GM19467 (cell line): ENCODE data around the gene CDT1.

Source experiments
- ATAC-seq: cut with Tn5 transposase; IDR thresholded peaks from one replicate; pipeline ENCODE4 v1.9.1; 2021; ENCODE audit warnings: mild to moderate bottlenecking, moderate library complexity; ENCODE audit not compliant: unreplicated experiment

Gene CDT1

DNA sequence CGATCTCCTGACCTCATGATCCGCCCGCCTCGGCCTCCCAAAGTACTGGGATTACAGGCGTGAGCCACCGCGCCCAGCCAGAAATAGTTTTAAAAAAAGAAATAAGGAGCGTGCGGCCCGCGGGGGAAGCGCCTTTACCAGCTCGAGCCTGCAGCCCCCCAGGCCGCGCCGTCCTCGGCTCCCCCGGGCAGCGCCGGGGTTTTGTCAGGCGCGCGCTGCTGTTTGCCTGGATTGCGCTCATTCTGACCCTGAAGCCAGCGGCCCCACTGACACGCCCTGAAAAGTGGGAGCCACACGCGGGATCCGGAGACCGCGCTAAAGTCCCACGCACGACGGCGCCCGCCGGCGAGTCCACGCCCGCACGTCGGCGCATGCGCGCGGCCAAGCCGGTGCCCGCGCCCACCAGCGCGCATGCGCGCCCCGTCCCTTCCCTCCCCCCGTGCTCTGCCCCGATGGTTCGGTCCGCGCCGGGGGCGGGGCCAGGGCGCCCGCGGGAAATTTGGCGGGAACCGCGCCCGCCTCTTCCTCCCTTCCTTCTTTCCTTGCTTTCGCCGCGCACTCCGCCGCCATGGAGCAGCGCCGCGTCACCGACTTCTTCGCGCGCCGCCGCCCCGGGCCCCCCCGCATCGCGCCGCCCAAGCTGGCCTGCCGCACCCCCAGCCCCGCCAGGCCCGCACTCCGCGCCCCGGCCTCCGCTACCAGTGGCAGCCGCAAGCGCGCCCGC lies at the start of gene CDT1:
Gene CDT1 (plus strand): TSS at position 526 of the 724 bp plus-strand sequence. CDS start 43 bp downstream, at position 569.
- ATAC-seq, result no peak

GRCh38 chr16:88754109-88754911 lies 49.3 kb upstream of the CDT1 start:
- no peak for ATAC-seq

DNA sequence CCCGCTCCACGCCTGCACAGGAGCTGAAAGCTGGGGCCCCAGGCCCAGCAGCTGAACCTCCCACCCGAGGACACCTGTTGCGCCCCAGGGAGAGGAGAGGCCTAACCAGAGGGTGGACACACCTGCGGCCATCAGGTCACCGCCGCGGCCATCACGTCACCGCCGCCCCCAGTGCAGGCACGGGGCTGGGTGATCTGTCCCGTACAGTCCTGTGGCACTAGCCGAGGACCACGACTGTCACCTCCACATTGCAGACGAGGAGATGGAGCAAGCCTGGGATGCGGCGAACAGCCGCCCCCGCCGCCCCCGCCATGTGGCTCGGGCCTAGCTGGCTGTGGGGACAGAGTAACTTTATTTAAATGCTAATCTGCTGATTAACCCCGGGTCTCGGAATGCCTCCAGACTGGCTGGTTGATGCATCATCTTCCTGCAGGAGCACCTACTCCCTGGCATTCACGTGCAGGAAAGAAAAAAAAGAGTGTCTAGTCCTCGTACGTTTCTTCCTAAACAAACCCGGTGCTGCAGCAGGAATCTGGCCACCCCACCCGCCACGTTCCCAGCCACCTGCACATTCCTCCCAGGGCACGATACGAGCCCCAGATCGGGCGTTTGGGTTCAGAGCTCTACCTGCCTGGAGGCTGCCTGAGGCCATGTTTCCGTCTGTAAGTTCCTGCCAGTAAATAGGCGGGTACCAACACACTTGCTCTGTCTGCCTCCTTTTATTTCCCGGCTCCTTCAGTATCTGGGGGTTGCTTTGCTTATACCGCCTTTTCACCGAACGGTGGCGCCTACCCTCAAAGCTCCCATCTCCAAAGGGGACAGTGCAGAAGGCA lies 48.5 kb upstream of the CDT1 start:
- no peak for ATAC-seq

DNA sequence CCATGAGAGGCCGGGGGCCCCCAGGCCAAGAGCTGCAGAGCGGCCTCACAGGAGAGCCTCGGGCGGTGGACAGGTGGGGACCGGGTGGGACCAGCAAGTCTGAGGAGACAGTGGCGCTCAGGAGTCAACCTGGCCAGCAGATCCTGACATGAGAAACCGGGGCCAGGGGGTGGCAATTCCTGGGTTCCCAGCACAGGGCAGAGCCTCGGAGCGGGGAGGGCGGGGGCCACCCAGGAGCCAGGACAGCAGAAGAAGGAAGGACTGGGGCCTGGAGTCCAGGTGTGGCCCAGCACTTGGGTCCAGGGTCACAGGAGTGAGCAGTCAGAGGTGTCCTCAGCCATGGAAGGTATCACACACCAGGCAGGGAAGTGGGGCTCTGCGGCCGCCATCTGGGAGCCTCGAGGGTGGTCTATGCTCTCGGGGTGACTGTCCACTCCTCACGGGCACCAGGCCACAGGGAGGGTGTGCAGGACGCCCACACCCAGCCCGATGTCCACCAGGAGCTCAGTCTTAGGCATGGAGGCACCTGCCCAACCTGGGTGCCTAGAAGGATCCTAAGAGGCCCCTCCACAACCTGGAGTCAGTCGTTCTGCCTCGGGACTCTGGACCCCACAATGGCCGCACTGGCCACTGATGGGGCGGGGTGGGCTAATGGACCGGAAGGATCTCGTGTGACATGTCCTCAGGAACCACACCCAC lies 47.7 kb upstream of the CDT1 start:
- ATAC-seq, result no peak

DNA sequence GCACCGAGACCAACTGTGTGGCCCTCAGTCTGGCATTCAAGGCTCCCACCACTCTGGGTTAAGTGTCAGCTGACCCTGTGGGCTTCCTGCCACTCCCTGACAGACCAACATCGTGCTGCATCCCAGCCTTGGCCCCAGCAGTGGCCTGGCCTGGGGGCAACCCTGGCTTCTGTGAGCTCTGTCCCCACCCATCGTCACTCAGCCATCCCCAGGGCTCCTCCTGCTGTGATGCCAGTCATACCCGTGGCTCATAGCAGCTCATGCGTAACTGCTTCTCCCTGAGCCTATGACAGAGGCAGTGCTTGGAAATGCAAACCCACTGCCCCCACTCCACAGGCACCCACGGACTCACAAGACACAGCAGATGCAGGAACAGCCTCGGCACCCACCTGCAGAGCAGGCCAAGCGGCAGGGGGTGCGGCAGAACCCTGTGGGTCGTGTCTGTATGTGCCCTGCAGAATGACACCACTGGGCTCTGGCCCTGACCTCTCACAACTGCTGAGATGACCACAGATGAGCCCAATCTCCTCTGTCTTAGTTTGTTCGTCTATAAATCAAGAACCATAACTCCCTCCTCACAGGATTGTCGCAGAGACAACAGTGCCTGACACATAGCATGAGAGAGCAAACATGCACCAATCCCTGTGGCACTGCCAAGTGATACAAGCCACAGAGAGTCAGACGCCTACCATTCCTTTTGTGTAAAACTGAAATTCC lies 45.2 kb upstream of the CDT1 start:
- ATAC-seq, result no peak

GRCh38 chr16:88758944-88759244 lies 44.7 kb upstream of the CDT1 start:
- ATAC-seq, result no peak

DNA sequence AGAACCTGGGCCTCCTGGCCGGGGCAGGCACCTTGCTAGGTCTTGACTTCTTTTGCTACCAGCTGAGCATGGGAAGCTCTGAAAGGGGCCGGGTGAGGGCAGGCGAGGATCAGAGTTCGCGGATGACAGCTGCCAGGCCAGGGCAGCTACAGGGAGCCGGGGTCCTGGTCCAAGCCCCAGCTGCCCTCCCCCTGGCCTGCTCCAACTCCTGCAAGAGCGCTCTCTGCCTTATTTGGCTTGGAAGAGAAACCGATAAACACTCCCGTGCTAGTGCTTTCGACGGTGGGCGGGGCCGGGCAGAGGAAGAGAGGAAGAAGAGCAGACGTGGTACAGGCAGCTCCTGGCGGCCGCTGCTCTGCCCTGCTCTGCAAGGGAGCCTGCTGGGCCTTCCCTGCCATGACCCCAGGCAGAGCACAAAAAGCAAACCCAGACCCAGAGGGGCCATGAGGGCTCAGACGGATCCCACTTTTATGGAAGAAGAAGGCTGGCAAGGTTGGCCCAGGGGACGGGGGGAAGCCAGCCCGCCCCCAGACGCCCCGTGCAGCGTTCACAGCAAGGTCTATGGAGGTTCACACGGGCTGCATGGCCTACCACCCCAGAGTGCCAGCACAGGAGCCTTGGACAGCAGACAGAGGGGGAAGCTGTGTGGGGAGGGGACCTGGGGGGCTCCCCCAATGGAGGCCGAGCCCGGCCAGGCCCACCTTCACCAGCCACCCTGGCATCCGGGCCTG lies 44.2 kb upstream of the CDT1 start:
- no peak for ATAC-seq

GRCh38 chr16:88759976-88760350 lies 43.6 kb upstream of the CDT1 start:
- no peak for ATAC-seq

DNA sequence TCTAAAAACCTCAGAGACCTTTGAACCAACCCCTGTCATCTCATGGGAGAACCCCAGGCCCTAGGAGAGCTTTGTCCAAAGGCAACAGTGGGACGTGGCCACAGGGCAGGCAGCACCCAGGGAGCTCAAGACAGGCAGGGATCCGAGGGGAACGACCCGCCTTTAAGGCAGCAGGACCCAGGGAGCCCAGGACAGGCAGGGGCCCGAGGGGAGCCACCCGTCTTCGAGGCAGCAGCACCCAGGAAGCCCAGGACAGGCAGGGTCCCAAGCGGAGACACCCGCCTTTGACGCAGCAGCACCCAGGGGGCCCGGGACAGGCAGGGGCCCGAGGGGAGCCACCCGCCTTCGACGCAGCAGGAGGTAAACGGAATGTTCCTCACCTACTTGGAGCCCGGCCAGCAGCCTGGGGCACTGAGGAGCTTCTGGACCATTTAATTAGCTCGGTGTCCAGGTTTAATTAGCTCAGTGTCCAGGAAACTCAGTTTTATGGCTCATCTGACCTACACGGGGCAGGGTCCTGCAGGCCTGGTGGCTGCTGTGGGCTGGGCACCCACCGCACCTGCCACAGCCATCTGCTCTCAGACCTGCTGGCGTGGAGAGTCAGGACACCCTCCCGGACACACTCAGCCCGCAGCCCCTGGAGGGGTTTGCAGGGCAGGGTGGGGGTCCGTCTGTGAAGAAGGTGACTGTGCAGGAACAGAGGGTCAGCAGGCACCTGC lies 43.0 kb upstream of the CDT1 start:
- no peak for ATAC-seq

GRCh38 chr16:88761143-88761534 lies 42.5 kb upstream of the CDT1 start:
- no peak for ATAC-seq

DNA sequence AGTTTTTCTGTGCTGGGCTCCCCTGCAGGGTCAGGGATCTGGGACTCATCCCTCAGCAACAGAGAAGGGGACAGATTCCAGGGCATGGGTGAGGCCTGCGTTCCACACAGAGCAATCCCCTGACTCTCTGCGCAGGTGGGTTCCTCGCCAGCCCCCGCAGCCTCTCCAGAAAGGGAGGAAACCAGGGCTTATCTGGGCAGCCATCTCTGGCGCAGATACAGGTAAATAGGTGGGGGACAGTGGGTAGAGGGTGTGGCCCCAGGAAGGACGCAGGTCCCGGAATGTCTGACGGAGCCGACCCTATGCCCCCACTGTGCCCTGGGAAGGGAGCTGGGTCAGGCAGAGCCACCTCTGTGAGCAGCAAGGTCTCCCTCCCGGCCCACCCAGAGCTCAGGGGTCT lies 41.8 kb upstream of the CDT1 start:
- ATAC-seq, result no peak

GRCh38 chr16:88762258-88762870 lies 41.2 kb upstream of the CDT1 start:
- no peak for ATAC-seq

GRCh38 chr16:88762941-88763340 lies 40.6 kb upstream of the CDT1 start:
- ATAC-seq, result no peak

- no peak for ATAC-seq
Observed at GRCh38 chr16:88763502-88764053, 40.0 kb upstream of the CDT1 start.

GRCh38 chr16:88764080-88764479 lies 39.5 kb upstream of the CDT1 start:
- no peak for ATAC-seq

- ATAC-seq, result no peak
Observed at GRCh38 chr16:88764913-88765349, 38.7 kb upstream of the CDT1 start.

DNA sequence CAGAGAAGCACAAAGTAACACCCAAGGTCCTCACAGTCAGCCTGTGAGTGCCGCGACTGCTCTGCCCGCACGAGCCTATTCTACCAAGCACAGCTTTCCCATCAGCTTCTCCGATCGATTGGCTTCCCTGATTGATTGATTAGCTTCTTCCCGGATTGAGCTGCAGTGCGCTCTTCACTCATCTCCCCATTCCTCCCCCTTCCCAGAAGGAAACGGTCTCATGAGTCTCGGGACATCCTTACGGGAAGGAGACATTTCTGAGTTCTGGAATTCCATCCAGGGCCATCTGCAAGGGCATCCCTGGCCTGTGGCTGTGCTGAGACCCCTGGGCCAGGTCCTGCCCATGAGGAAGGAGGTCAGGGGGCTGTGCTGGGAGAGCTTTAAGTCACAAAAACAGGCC lies 36.6 kb upstream of the CDT1 start:
- ATAC-seq, result no peak

- ATAC-seq, result no peak
Observed at GRCh38 chr16:88767546-88768070, 36.0 kb upstream of the CDT1 start.
